Ecto neural progenitor cell (in vitro differentiated cells): ENCODE results near the gene STX16.

ENCODE experiments used
- DNase-seq: peaks from one replicate; pipeline ENCODE4 v3.0.0-alpha.2; 2018; ENCODE audit warnings: low spot score

Gene STX16

DNA sequence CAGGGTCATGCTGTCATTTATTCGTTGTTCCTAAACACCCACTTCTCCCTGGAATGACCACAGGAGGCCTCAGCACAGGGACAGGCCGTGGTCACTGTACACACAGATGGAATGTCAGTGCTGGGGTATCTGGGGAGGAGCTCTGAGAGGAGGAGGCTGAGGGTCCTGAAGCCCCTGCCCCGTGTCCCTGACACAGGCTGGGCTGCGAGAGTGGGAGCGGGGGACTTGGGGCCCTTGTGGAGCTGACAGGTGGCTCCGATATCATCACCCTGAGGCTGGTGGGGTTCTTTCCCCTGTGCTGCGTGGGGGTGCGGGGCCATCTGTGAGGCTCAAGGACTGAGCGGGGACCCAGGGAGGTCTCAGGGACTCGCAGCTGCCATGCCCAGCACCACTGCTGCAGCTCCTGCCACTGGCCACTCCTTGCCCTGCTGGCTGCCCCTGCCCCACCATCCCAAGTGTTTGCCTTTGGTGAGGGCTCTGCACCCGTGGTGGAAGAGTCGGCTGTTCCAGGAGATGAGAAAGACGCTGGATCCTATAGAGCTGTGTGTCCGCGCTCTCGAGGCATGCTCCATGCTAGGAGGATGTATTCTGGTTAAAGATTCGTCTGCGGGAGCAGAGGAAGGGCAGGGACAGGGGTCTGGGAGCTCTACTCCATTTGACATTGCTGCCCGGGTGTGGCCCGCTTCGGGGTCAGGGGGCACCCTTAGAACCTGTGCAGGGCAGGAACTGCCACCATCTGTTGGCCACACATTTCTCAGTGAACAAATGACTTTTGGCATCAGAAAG lies 60.4 kb downstream of the STX16 start:
- peak; percentile 47 for DNase-seq

DNA sequence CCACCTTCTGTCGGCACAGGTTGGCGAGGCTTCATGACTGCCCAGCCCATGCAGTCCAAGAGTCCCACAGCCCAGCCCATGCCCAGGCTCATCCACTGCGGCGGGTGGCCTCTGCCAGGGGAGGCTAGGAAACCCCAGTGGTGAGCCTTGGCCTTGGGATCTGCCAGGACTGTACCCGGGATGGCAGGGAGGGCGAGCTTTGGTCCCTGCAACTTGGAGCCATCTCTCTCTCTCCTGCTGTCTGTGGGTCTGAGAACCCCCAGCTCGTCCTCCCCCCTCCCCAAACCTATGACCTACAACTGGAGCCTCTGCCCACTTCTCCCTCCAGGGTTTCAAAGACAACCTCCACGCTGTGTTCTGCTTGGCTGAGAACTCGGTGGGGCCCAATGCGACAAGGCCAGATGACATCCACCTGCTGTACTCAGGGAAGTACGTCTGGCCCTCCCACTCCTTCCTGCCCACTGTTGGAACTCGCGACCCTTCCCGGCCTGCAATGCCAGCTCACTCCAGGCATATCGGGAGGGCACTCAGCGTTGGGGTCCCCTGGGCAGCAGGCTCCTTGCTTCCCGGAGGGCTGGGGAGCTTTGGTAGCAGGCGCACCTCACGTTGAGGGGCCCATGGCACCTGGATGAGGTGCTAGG lies 61.2 kb downstream of the STX16 start:
- peak; percentile 38 for DNase-seq

DNA sequence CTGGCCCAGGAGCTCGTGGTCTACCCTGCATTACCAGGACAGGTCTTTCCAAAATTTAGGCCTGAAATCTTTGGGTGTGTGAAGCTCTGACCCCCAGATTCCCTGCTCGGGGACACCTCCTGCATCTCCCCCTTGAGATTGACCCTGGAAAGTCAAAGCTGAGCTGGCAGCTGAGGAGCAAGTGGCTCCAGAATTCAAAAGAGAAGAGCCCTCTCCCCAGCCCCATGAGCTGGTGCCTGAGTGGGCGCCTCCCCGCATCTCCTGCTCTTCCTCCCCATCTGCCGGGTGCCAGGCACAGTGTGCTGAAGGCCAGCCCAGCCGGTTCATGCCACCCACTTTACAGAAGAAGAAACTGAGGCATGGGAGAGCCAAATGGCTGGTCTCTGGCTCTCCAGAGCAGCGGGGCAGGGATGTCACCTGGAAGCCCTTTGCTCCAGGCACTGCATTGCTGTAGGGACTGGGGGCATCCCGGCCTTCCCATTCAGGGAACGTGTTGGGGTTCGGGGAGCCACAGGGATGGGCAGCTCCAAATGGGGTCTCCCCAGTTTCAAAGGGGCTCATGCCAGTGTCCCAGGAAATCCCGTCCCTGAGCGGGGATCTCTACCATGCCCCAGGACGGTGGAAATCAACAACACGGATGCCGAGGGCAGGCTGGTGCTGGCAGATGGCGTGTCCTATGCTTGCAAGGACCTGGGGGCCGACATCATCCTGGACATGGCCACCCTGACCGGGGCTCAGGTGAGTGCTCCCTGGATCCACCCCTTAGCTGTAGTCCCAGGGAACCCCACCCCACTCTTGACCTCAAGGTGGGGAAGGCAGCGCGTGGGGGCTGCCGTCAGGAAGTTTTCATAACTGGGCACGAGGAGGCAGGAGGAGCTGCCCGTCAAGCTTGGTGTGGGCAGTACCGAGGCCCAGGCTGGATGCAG lies 62.0 kb downstream of the STX16 start:
- peak; percentile 39 for DNase-seq

DNA sequence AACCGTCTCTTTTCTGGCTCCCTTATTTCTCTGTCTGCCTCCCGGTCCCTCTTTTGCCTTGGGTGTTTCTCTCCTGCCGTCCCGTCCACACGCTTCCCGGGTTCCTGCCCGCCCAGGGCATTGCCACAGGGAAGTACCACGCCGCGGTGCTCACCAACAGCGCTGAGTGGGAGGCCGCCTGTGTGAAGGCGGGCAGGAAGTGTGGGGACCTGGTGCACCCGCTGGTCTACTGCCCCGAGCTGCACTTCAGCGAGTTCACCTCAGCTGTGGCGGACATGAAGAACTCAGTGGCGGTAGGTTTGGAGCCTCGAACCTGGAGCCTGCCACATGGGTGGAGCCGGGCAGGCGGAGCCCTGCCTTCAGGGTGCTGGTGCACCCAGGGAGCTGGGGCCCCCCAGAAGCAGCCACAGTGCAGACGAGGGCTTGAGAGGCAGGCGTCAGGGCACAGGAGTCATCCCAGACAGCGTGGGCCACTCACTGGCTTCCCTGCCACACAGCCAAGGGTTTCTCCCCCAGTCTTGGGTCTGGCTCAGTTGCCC lies 62.8 kb downstream of the STX16 start:
- peak; percentile 43 for DNase-seq

DNA sequence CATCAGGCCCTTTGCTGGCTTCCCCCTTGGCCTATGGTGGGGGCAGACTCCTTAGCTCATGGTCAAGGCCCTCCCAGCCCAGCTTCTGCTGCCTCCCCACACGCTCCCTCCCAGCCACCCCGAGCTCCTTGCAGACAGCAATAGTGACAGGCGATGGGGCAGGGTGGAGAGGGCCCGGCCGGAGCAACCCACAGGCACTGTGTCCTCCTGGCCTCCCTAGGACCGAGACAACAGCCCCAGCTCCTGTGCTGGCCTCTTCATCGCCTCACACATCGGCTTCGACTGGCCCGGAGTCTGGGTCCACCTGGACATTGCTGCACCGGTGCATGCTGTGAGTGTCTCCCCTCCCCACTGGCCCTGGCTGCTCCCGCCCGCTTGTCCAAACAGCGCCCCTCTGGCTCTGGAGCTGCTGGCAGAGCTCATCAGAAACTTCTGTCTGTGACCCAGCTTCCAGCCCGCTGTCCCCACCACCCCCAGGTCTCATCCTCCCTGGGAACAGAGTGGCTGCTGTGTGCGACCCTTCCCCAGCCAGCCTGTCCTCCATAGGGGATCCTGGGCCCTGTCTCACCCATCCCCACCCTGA lies 63.3 kb downstream of the STX16 start:
- DNase-seq = peak; percentile 43

DNA sequence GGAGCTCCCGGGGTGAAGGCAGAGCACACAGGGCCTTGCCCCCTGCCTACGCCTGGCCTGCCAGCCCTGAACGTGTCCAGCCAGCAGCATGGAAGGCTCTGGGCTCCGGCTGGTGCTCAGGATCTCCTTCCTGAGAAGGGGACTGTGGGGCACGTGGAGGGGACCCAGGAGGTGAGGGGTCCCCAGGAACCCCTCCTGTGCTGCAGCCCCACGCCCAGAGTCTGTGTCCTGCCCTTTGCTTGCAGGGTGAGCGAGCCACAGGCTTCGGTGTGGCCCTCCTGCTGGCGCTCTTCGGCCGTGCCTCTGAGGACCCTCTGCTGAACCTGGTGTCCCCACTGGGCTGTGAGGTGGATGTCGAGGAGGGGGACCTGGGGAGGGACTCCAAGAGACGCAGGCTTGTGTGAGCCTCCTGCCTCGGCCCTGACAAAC lies 63.9 kb downstream of the STX16 start:
- DNase-seq = peak; percentile 30

DNA sequence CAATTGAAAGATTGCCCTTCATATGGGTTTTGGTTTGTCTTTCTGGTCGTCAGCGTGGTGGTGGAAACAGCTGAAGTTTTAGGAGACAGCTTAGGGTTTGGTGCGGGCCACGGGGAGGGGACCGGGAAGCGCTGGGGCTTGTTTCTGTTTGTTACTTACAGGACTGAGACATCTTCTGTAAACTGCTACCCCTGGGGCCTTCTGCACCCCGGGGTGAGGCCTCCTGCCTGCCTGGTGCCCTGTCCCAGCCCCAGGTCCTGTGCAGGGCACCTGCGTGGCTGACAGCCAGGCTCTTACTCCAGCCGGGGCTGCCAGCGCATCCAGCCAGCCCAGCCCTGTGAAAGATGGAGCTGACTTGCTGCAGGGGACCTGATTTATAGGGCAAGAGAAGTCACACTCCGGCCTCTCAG lies 64.3 kb downstream of the STX16 start:
- peak; percentile 29 for DNase-seq

DNA sequence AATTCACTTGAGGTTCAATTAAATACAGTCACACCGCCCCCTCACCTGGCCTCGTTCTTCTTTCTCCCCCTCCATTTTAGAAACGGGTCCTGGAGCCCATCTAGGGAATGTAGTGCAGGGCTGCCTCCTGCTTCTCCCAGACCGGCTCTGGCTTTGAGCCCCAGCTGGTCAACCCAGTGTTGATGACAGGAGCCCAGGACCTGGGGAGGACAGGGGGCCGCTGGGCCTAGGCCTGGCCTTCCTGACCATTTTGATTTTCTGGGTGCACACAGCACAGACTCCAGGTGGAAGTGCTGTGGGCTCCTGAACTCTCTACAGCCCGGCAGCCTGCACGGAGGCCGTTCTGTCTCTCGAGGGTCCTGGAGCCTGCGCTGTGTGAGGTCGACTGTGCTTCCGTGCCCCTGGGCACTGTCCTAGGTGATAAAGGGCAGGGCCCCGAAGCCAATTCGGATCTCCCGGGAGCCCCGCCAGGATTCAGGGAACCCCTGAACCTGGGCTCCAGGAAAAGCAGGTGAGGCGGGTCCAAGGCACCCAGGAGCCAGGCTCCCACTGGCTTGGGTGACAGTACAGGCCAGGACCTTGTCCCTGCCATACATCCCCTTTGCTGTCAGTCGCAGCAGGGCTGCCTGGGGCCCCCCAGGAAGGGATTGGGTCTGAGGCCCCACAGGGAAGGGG lies 64.9 kb downstream of the STX16 start:
- peak; percentile 30 for DNase-seq

DNA sequence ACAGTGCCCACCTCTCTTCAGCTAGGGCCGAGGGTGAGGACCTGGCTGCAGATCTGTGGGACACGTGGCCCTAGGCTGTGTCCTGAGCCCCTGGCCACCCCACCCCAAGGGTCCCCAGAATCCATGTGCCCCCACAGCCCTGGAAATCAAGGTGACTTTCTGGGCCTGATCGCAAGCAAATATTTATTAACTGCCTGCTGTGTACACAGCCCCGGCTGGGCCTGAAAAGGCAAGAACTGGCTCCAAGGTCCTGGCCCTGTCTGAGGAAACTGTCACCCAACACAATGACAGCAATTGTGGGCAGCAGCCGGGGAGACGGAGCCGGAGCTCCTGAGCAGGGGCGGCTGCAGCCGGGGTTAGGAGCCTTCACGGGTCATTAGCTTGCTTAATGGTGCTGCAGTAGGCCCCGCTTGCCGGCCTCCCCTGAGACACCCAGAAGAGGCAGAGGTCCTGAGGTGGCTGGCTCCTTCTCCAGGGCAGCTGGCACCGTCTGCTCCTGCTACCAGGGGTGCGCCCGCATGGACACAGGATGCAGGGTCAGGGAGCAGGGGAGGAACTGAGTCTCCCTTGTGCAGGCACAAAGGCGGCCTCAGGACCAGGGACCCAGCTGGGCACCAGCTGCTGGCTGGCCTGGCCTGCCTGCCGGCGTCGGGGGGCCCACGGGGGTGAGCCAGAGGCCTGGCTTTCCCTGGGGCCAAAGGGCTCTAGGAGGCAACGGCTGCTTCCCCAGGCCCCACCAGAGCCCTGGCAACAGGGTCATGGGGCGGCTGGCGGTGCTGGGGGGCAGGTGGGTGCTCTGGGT lies 65.6 kb downstream of the STX16 start:
- peak; percentile 60 for DNase-seq

DNA sequence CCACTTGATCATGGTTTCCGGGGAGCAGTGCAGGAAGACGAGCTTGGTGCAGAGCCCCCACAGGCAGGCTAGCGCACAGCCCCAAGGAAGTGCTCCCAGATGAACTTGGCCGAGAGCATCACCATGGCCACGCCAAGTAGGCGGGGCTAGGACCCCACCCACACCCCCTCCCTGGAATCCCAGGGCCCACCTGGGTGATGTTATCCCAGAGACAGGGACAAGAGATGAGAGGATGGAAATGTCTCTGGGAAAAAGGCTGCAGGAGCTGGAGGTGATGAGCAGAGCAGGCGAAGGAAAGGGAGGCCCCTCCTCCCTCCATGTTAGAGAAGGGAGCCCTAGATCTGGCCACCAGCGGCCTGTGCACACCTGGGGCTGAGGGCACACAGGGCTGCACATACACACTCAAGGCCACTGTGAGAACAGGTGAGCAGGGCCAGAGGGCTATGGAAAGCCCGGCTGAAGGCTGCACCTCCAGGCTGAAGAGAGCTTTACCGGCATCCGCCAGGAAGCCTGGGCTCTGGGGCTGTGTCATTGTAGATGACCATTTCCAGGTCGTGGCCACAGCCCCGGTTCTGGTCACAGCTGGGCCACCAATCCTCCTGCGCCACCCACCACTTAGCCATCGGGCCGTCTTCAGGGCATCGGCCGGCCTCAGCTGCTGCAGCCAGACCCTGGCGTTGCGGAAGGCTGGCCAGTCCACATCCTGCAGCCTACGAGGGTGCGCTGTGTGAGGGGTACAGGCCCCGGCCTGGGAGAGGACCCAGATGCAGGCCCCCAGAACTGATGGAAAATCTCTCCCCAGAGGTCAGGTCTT lies 66.4 kb downstream of the STX16 start:
- peak; percentile 38 for DNase-seq

DNA sequence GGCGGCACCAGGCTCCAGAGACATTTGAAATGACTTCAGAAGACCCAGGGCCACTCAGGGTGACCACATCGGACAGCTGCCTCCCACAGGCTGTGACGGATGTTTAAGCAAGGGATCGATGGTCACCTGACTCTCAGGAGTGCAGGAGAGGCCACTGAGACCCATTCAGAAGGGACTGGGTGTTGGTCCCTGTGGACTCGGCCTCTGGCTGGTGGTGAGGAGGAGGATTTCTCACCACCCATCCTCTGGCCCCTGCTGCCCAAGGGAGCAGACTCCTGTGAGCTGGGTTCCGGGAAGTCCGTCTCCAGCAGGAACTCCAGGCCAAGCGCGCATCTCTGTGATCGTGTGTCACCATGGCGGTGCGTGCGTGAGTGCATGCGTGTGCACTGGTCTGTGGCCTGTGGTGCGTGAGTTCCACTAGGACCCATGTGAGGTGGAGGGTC lies 67.1 kb downstream of the STX16 start:
- peak; percentile 37 for DNase-seq

DNA sequence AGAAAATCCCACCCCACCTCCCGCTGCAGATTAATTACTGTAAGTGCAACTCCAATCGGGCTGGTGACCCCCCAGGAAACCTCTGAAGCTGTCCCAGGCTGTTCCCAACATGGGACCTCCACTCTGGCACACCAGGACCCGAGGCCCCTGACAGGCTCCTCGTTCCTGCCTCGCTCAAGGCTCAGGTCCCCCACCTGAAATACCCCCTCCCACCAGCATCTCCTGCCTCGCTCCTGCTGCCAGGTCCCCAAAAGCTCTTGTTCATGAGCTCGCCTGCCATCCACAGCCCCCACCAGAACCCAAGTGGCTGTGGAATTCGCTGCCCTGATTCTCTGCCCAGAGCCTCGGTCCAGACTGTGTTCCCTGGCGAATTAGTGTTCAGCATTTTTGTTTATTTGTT lies 67.6 kb downstream of the STX16 start:
- no peak for DNase-seq

DNA sequence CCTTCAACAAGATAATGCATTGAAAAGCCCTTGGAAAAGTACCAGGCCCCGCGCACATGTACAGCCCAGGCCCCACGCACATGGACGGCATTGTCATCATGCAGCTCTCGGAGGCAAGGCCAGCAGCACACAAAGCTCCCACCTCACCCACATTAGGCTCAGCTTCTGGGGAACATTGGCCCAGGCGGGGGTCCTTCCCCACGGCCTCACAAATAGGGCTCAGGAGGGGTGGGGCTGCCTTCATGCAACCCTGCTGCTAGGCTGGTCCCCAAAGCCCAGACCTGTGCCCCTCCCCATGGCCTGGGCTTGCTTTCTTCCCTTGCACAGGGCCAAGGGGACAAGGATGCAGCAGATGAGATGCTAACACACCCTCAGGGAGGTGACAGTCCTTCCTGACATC lies 68.2 kb downstream of the STX16 start:
- DNase-seq = peak; percentile 27

DNA sequence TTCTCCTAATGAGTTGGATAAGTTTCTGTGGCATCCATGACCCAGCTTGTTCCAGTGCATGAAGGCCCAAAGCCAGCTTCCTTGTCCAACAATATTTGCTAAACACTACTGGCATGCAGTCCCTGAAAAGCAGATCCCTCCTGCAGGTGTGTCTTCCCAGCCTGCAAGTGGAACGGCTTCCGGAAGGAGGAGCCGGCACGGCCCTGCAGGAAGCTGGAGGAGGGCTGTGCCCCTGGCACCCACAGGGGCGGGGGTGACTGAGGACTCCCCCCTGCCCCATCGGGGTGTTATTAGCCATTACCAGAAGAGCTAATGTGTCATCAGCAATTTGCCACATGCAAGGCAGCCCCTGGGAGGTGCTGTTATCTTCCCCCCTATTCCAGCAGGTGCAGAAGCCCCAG lies 68.9 kb downstream of the STX16 start:
- peak; percentile 38 for DNase-seq

DNA sequence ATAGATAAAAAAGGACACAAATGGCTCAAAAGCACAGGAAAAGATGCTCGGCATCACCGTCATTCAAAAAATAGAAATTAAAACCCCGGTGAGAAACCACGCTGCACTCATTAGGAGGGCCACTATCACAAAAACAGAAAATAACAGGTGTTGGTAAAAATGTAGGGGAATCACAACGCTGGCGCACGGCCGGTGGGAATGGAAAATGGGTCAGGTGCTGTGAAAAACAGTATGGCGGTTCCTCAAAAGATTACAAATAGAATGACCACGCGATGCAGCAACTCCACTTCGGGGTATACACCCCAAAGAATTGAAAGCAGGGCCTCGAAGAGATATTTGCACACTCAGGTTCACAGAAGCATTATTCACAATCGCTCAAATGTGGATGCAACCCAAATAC lies 69.8 kb downstream of the STX16 start:
- no peak for DNase-seq

DNA sequence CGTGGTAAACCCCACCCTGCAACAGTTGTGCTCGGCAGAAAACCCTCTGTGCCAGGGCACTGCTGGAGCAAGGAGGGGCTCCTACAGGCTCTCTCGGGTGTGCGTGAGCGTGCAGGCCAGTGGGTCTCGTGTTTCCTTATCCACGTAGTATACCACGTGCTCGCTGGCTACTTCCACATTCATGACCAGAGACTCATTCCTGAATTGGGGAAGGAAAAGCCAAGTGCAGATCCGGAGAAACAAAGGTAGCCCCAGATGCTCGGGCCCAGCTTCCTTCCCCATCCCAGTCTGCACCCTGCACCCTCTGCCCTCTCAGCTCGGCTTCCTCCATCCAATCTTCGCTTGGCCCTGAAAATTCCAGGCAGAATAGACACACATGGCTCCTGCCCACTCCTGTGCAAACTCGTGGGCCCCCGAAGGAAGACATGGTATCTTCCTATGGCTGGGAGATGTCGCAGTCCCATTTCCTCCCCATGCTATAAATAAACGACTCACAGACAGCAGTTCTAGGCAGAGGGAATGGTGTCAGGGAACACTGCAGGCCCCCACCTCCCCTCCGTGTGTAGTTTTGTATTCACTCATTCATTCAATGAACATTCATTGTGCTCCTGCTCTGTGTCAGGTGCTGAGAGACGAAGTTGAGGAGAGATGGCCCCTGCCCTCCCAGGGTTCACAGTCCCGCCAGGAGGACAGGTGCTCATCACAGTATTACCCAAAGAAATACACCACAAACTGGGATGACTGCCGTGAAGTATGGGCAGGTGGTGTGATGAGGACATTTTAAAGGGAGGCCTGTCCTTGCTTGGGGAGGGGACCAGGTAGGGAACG lies 71.1 kb downstream of the STX16 start:
- peak; percentile 29 for DNase-seq

DNA sequence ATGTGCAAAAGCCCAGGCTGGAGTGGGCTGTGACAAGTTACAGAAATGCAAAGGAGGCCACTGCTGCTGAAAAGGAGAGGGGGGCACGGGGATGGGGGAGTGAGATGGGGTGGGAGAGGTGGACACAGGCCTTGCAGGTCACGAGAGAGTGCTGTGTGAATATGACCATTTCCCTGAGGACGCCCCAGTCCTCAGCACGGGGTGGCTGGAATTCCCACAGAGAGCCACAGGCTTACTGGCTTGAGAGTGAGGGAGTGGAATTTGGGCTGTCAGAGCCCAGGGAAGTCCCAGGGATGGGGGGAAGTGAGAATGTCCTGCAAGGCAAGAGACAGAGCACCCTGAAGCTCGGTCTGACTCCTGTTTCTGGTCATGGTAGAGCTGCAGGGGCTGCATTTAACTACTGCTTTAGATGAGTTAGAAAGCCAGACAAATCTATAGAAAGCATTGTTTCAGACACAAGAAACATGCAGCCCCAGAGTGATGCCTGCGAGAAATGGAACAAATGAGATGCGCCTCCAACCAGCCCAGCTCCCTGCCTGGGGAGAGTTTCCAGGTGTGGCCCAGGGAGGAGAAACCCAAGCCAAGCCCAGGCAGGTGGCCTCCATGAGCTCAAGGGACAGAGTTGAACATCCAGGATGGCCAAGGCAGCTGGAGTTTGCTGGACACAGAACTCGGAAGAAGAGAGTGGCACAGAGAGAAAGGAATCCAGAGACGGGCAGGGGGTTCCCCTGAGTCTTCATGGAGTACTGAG lies 72.0 kb downstream of the STX16 start:
- peak; percentile 29 for DNase-seq

DNA sequence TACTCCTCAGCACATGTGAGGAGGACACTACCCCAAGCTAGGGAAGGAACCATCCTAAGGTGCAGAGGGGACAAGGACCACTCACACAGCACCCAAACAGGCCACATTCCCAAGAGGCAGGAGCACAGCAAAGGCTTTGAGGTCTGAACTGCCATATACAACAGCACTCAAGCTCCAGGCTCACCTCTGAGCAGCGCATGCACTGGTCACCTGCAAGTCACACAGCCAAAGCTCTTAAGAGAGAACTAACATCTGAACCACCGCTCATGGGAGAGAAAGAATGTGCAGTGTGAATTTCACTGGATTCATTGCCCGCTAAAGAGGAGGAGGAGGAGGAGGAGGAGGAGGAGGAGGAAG lies 72.5 kb downstream of the STX16 start:
- no peak for DNase-seq
